EH (cell line): ENCODE measurements around the gene CEP350.
A peak's percentile ranks its signal among the peaks of the same experiment; 100 is the strongest.

Experiments used
- DNase-seq: peaks from one replicate; pipeline ENCODE4 v3.0.0-alpha.2; 2015; ENCODE audit warnings: low read depth

CEP350 gene

GRCh38 chr1:179954493-179955286 lies at the start of gene CEP350:
Gene CEP350 (plus strand): TSS chr1:179954810. CDS start chr1:179986182, 31,372 bp downstream.
- peak; percentile 100 for DNase-seq

- DNase-seq = no peak
Observed at GRCh38 chr1:179910934-179911333, 43.7 kb upstream of the CEP350 start.

GRCh38 chr1:179911812-179912211 lies 42.8 kb upstream of the CEP350 start:
- no peak for DNase-seq

- peak; percentile 70 for DNase-seq
Observed at GRCh38 chr1:179917601-179918429, 36.8 kb upstream of the CEP350 start.

- DNase-seq = no peak
Observed at GRCh38 chr1:179921472-179921871, 33.1 kb upstream of the CEP350 start.

GRCh38 chr1:179921981-179922872 lies 32.4 kb upstream of the CEP350 start:
- no peak for DNase-seq

- no peak for DNase-seq
Observed at GRCh38 chr1:179923029-179923428, 31.6 kb upstream of the CEP350 start.

- no peak for DNase-seq
Observed at GRCh38 chr1:179924268-179924667, 30.3 kb upstream of the CEP350 start.

GRCh38 chr1:179925302-179925701 lies 29.3 kb upstream of the CEP350 start:
- no peak for DNase-seq

- peak; percentile 51 for DNase-seq
Observed at GRCh38 chr1:179925922-179926849, 28.4 kb upstream of the CEP350 start.

- no peak for DNase-seq
Observed at GRCh38 chr1:179926850-179927205, 27.8 kb upstream of the CEP350 start.

GRCh38 chr1:179929955-179930798 lies 24.4 kb upstream of the CEP350 start:
- DNase-seq = no peak

- no peak for DNase-seq
Observed at GRCh38 chr1:179930867-179931266, 23.7 kb upstream of the CEP350 start.

GRCh38 chr1:179933219-179933618 lies 21.4 kb upstream of the CEP350 start:
- DNase-seq = no peak

- DNase-seq = no peak
Observed at GRCh38 chr1:179935909-179936496, 18.6 kb upstream of the CEP350 start.

GRCh38 chr1:179937668-179938254 lies 16.8 kb upstream of the CEP350 start:
- DNase-seq = no peak

- DNase-seq = peak; percentile 13
Observed at GRCh38 chr1:179938752-179939151, 15.9 kb upstream of the CEP350 start.

- DNase-seq = no peak
Observed at GRCh38 chr1:179939941-179940340, 14.7 kb upstream of the CEP350 start.

GRCh38 chr1:179941454-179941853 lies 13.2 kb upstream of the CEP350 start:
- no peak for DNase-seq
